Ishikawa (cell line): ENCODE measurements around the gene L1CAM.

Source experiments
- CEBPB ChIP-seq: IDR thresholded peaks from 2 replicates; pipeline ENCODE4 v1.6.1; 2012
- EP300 ChIP-seq: IDR thresholded peaks from 2 replicates; pipeline ENCODE4 v1.6.1; 2012; ENCODE audit warnings: borderline replicate concordance
- TAF1 ChIP-seq: IDR thresholded peaks from 2 replicates; pipeline ENCODE4 v1.6.1; 2012; ENCODE audit warnings: low read depth, mild to moderate bottlenecking
- TCF12 ChIP-seq: IDR thresholded peaks from 2 replicates; pipeline ENCODE4 v1.6.1; 2012; ENCODE audit warnings: low read depth
- YY1 ChIP-seq: IDR thresholded peaks from 2 replicates; pipeline ENCODE4 v1.6.1; 2012; ENCODE audit warnings: low read depth
- TF ChIP-seq, protein P1 (sequence below): IDR thresholded peaks from 2 replicates; pipeline ENCODE4 v1.6.1; 2012
- TF ChIP-seq, protein P2 (sequence below): IDR thresholded peaks from 2 replicates; pipeline ENCODE4 v1.6.1; 2012; ENCODE audit warnings: low read depth, mild to moderate bottlenecking

DNA sequence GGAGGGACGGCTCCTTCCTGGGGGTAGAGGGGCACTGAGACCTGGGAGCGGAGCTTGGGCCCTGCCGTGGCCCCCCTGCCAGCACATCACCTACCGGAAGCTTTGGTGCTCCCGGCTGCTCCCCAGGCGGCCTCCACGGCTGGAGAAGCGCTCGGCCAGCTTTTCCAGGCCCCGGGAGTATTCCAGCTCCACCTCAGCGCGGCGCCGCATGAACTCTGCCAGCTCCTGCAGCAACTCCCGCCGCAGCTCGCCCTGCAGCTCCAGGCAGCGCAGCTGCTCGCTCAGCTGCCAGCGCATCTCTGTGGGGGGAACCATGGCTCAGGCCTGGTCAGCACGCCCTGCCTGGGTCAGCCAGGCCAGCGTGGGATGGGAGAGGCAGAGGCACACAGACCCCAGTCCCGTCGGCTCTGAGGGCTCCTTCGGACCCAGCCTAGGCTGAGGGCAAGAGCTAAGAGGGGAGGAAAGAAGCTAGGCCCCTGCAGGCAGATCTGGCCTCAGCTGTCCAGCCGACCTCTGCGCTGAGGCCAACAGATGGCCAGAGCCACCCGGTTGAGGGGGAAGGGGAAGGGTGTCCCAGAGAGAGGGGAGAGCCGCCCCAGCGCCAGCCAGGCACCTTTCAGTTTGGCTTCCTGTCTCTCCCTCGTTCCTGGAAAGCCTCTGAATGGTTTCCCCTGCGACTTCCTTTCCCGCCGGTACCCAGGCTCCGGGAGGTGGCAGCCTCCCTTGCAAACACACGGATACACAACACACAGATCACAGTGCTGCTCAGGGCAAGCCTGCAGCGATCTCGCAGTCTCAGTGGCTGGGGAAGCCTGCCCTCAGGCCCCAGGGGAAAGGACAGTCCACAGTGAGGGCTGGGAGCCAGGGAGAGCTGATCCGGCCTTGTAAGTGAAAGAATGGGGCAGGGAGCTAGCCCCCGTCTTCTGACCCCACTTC is 35.8 kb upstream of the L1CAM start:
- TF ChIP-seq, protein P1, sequence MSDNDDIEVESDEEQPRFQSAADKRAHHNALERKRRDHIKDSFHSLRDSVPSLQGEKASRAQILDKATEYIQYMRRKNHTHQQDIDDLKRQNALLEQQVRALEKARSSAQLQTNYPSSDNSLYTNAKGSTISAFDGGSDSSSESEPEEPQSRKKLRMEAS, result no peak
- TF ChIP-seq TAF1 (no peak), YY1 (no peak), TCF12 (no peak), CEBPB (no peak), EP300 (no peak)
- TF ChIP-seq, protein P2, sequence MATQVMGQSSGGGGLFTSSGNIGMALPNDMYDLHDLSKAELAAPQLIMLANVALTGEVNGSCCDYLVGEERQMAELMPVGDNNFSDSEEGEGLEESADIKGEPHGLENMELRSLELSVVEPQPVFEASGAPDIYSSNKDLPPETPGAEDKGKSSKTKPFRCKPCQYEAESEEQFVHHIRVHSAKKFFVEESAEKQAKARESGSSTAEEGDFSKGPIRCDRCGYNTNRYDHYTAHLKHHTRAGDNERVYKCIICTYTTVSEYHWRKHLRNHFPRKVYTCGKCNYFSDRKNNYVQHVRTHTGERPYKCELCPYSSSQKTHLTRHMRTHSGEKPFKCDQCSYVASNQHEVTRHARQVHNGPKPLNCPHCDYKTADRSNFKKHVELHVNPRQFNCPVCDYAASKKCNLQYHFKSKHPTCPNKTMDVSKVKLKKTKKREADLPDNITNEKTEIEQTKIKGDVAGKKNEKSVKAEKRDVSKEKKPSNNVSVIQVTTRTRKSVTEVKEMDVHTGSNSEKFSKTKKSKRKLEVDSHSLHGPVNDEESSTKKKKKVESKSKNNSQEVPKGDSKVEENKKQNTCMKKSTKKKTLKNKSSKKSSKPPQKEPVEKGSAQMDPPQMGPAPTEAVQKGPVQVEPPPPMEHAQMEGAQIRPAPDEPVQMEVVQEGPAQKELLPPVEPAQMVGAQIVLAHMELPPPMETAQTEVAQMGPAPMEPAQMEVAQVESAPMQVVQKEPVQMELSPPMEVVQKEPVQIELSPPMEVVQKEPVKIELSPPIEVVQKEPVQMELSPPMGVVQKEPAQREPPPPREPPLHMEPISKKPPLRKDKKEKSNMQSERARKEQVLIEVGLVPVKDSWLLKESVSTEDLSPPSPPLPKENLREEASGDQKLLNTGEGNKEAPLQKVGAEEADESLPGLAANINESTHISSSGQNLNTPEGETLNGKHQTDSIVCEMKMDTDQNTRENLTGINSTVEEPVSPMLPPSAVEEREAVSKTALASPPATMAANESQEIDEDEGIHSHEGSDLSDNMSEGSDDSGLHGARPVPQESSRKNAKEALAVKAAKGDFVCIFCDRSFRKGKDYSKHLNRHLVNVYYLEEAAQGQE, result no peak
